Calu3 (cell line): ENCODE measurements around the gene ROCK2. TPM values are rescaled to one million over a fixed set of nuclear protein-coding genes. Genes with fewer than 3 reads are reported as not detected.

Source experiments
- BruUV-seq: library from RNA; stranded (reverse); fragments of 400-500 nt; replicated peaks from 2 replicates; lab custom pipeline; 2021; lab: Mats Ljungman, UMichigan
- CTCF ChIA-PET: fragments of 300-600 bp; sonication (Branson Sonifier 250); formaldehyde crosslinking; loops from one replicate; lab custom pipeline; 2022; ENCODE audit warnings: antibody characterized with exemption; lab: Charles Lee
- DNase-seq: peaks from one replicate; pipeline ENCODE4 v3.0.0; 2022
- H3K27ac Mint-ChIP-seq: one replicate; pipeline ENCODE4 v1.8.0; 2022; ENCODE audit warnings: mixed read lengths; ENCODE audit not compliant: unreplicated experiment
- H3K27me3 Mint-ChIP-seq: one replicate; pipeline ENCODE4 v1.8.0; 2022; ENCODE audit warnings: mixed read lengths; ENCODE audit not compliant: unreplicated experiment
- H3K36me3 Mint-ChIP-seq: one replicate; pipeline ENCODE4 v1.8.0; 2022; ENCODE audit warnings: mild to moderate bottlenecking, moderate library complexity, mixed read lengths; ENCODE audit not compliant: insufficient read depth, unreplicated experiment
- H3K4me1 Mint-ChIP-seq: one replicate; pipeline ENCODE4 v1.8.0; 2022; ENCODE audit warnings: mild to moderate bottlenecking, low read depth, mixed read lengths; ENCODE audit not compliant: unreplicated experiment
- H3K4me3 Mint-ChIP-seq: one replicate; pipeline ENCODE4 v1.8.0; 2022; ENCODE audit warnings: mild to moderate bottlenecking, low read depth, moderate library complexity, mixed read lengths; ENCODE audit not compliant: unreplicated experiment
- H3K9me3 Mint-ChIP-seq: one replicate; pipeline ENCODE4 v1.8.0; 2022; ENCODE audit warnings: low read depth, mixed read lengths; ENCODE audit not compliant: unreplicated experiment
- intact Hi-C: fragments of 100-400 bp; cut with micrococcal nuclease; formaldehyde crosslinking; loops from one replicate; pipeline ENCODE4 v1.10.0; 2022; ENCODE audit not compliant: unreplicated experiment
- total RNA-seq: library from RNA; stranded (reverse); gene quantifications from 2 replicates; pipeline ENCODE4 v1.2.3, GENCODE V29; 2022
- TF ChIP-seq, protein P1 (sequence below): fragments of 200-600 bp; IDR thresholded peaks from one replicate; pipeline ENCODE4 v1.8.0; 2022; ENCODE audit warnings: antibody characterized with exemption; ENCODE audit not compliant: unreplicated experiment

The ROCK2 gene
- total RNA-seq, 1 experiment from 2014 or later, result 35.3 TPM

GRCh38 chr2:11279398-11279797, 65.0 kb downstream of the ROCK2 start:
- Mint-ChIP-seq H3K4me1 (no peaks in the 10 kb centered on the region), H3K27ac (no peak overlapping the region), H3K36me3 (no peaks in the 10 kb centered on the region), H3K4me3 (no peak overlapping the region), H3K9me3 (no peaks in the 10 kb centered on the region), H3K27me3 (no peaks in the 10 kb centered on the region)
- no TSS peak for BruUV-seq
- TF ChIP-seq, protein P1, sequence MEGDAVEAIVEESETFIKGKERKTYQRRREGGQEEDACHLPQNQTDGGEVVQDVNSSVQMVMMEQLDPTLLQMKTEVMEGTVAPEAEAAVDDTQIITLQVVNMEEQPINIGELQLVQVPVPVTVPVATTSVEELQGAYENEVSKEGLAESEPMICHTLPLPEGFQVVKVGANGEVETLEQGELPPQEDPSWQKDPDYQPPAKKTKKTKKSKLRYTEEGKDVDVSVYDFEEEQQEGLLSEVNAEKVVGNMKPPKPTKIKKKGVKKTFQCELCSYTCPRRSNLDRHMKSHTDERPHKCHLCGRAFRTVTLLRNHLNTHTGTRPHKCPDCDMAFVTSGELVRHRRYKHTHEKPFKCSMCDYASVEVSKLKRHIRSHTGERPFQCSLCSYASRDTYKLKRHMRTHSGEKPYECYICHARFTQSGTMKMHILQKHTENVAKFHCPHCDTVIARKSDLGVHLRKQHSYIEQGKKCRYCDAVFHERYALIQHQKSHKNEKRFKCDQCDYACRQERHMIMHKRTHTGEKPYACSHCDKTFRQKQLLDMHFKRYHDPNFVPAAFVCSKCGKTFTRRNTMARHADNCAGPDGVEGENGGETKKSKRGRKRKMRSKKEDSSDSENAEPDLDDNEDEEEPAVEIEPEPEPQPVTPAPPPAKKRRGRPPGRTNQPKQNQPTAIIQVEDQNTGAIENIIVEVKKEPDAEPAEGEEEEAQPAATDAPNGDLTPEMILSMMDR, result no peak
- CTCF ChIA-PET, result no interaction called here
- DNase-seq, result no peak
- intact Hi-C loops, result no loop called here

DNA sequence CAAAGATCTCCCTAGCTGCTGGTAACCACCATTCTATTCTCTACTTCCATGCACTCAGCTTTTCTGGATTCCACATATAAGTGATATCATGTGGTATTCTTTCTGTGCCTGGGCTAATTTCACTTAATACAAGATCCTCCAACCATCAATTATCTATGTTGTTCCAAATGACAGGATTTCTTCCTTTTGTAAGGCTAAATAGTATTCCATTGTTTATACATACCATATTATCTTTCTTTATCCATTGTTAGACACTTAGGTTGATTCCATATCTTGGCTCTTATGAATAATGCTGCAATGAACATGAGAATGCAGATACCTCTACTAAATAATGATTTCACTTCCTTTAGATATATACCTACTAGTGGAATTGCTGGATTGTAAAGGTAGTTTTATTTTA, 66.2 kb downstream of the ROCK2 start:
- Mint-ChIP-seq H3K4me1 (peaks cover 11% of the 10 kb centered on the region), H3K36me3 (no peaks in the 10 kb centered on the region), H3K9me3 (no peaks in the 10 kb centered on the region), H3K27ac (no peak overlapping the region), H3K27me3 (no peaks in the 10 kb centered on the region), H3K4me3 (no peak overlapping the region)
- no peak for DNase-seq
- CTCF ChIA-PET, result no interaction called here
- TF ChIP-seq, protein P1, result no peak
- no TSS peak for BruUV-seq
- intact Hi-C loops, result no loop called here

DNA sequence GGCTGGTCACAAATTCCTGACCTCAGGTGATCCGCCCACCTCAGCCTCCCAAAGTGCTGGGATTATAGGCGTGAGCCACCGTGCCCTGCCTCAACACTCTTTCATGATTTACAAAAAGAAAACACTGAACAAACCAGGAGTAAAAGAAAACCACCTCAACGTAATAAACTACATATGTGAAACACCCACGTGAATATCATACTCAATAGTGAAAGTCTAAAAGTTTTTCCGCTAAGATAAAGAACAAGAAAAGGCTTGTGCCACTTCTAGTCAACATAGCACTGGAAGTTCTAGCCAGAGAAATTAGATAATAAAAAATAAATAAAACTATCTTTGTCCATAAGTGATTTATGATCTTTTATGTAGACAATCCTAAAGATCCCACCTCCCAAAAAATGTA, 68.5 kb downstream of the ROCK2 start:
- BruUV-seq, result no TSS peak
- CTCF ChIA-PET, result no interaction called here
- intact Hi-C loops, result no loop called here
- TF ChIP-seq, protein P1, result no peak
- no peaks in the 10 kb centered on the region for H3K9me3 Mint-ChIP-seq
- peaks cover 17% of the 10 kb centered on the region for H3K4me1 Mint-ChIP-seq
- no peak overlapping the region for H3K4me3 Mint-ChIP-seq
- H3K36me3 Mint-ChIP-seq, result no peaks in the 10 kb centered on the region
- H3K27ac Mint-ChIP-seq, result no peak overlapping the region
- no peaks in the 10 kb centered on the region for H3K27me3 Mint-ChIP-seq
- no peak for DNase-seq

DNA sequence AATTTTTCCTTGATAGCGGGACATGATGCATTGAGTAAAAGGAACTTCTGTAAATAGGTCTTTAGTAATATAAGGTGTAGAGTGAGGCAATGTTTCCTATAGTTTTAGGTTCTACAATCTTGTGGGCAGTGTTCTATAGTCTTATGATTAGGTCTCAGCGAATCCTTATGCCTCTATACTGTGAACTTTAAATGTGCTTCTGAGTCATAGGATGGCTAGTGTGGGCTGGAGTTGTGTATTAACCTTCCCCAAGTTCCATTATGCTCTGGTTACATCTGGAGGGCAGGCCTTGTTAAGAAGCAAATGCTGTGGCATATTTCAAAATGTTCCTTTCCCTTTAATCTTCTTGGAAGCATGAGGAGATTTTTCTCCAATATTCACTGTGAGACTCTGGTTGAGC, 73.5 kb downstream of the ROCK2 start:
- intact Hi-C loops, result no loop called here
- H3K9me3 Mint-ChIP-seq, result no peaks in the 10 kb centered on the region
- no TSS peak for BruUV-seq
- no peak overlapping the region for H3K4me3 Mint-ChIP-seq
- TF ChIP-seq, protein P1, result no peak
- CTCF ChIA-PET, result no interaction called here
- peaks cover 17% of the 10 kb centered on the region for H3K4me1 Mint-ChIP-seq
- H3K27me3 Mint-ChIP-seq, result no peaks in the 10 kb centered on the region
- H3K36me3 Mint-ChIP-seq, result peaks cover 5% of the 10 kb centered on the region
- no peak for DNase-seq
- H3K27ac Mint-ChIP-seq, result no peak overlapping the region

- Mint-ChIP-seq H3K4me1 (peaks cover 3% of the 10 kb centered on the region), H3K27ac (no peak overlapping the region), H3K36me3 (peaks cover 5% of the 10 kb centered on the region), H3K9me3 (no peaks in the 10 kb centered on the region), H3K4me3 (no peak overlapping the region), H3K27me3 (no peaks in the 10 kb centered on the region)
- CTCF ChIA-PET, result no interaction called here
- intact Hi-C loops, result no loop called here
- no TSS peak for BruUV-seq
- TF ChIP-seq, protein P1, result no peak
- DNase-seq, result no peak
Measured at GRCh38 chr2:11267931-11268330, 76.5 kb downstream of the ROCK2 start.
